C4-2B (cell line): ENCODE measurements around the gene TRAF3IP3.

Experiments
- H3K27ac ChIP-seq: fragments of 450-650 bp; 2 replicates; pipeline ENCODE4 v1.5.1; 2017
- CTCF ChIP-seq: fragments of 450-650 bp; conservative IDR thresholded peaks from 2 replicates; pipeline ENCODE4 v1.5.1; 2017; ENCODE audit warnings: mild to moderate bottlenecking
- ZFX ChIP-seq: fragments of 450-650 bp; IDR thresholded peaks from 2 replicates; pipeline ENCODE4 v1.6.1; 2017

Gene TRAF3IP3

DNA sequence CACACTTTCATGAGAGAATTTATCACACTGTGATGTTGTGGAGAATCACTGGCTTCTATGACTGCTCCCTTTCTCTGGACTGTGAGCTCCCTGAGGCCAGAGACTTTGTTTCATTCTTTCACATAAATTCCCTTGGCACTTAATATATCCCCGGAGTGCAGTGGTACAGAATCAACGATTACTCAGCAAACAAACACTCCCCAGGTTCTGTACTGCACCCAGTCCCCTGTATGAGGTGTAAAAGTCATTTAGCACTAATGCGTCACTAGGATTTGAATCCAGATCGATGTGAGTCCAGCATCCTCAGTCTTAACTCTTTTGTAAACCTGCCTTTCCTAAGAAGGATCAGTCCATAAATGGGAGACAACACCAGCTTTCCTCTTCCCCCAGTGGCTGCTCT, 65.1 kb downstream of the TRAF3IP3 start:
- no peak overlapping the region for H3K27ac ChIP-seq
- TF ChIP-seq CTCF (no peak), ZFX (no peak)

DNA sequence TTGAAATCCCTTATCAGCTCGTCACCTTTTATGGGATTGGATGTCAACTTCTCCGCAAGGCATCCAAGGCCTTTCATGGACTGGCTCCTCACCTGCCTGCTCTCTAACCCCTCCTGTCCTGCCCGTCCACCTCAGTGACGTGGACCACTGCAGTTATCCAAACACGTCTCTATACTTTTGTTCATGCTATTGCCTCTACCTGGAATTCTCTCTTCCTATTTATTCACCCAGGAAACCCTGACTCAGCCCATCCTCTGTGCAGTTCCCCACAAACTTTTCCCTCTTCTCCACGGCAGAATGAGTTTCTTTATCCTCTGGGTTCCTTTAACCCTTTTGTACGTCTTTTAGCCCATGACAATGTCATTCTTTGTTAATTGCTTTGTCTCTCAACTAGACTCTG, 66.9 kb downstream of the TRAF3IP3 start:
- TF ChIP-seq ZFX (no peak), CTCF (no peak)
- H3K27ac ChIP-seq, result no peak overlapping the region

- TF ChIP-seq ZFX (no peak), CTCF (peak; percentile 93)
Measured at GRCh38 chr1:209823143-209824041, 67.5 kb downstream of the TRAF3IP3 start.

GRCh38 chr1:209825591-209826434, 70.0 kb downstream of the TRAF3IP3 start:
- TF ChIP-seq CTCF, result no peak

More at GRCh38 chr1:209823143-209824041, 67.5 kb downstream of the TRAF3IP3 start:
- no peak overlapping the region for H3K27ac ChIP-seq

GRCh38 chr1:209827384-209828262, 71.8 kb downstream of the TRAF3IP3 start, which contains the start of gene UTP25:
Gene UTP25 (plus strand): TSS chr1:209827972. CDS start chr1:209828064, 92 bp downstream.
- peak within 1 kb of the TSS; percentile 58 for H3K27ac ChIP-seq
- TF ChIP-seq ZFX, result no peak
- TF ChIP-seq CTCF, result peak; percentile 82

More at GRCh38 chr1:209825591-209826434, 70.0 kb downstream of the TRAF3IP3 start:
- H3K27ac ChIP-seq, result no peak overlapping the region

GRCh38 chr1:209829716-209830115, 73.9 kb downstream of the TRAF3IP3 start:
- H3K27ac ChIP-seq, result no peak overlapping the region
- TF ChIP-seq ZFX (no peak), CTCF (no peak)
